HUES64 (cell line): ENCODE results near the gene RGSL1. TPM values are rescaled to one million over a fixed set of nuclear protein-coding genes. Genes with fewer than 3 reads are reported as not detected.

ENCODE experiments used
- H3K27ac ChIP-seq: 2 replicates; pipeline ENCODE4 v1.7.0; 2013; ENCODE audit warnings: low read depth, low read length, inconsistent platforms
- H3K27me3 ChIP-seq: 2 replicates; pipeline ENCODE4 v1.6.1; 2013; ENCODE audit warnings: mild to moderate bottlenecking, low read length; ENCODE audit not compliant: insufficient read depth
- H3K36me3 ChIP-seq: 2 replicates; pipeline ENCODE4 v1.6.1; 2013; ENCODE audit warnings: mild to moderate bottlenecking, low read length; ENCODE audit not compliant: insufficient read depth
- H3K4me1 ChIP-seq: 2 replicates; pipeline ENCODE4 v1.6.1; 2013; ENCODE audit warnings: mild to moderate bottlenecking, low read length, moderate library complexity; ENCODE audit not compliant: insufficient read depth
- H3K4me3 ChIP-seq: 2 replicates; pipeline ENCODE4 v1.5.1; 2013; ENCODE audit warnings: mild to moderate bottlenecking, low read length, moderate library complexity
- H3K9ac ChIP-seq: 2 replicates; pipeline ENCODE4 v1.6.1; 2013; ENCODE audit warnings: mild to moderate bottlenecking, low read depth, low read length
- H3K9me3 ChIP-seq: 2 replicates; pipeline ENCODE4 v1.6.1; 2013; ENCODE audit warnings: low read depth, low read length; ENCODE audit not compliant: insufficient read depth
- WGBS: fragments of 150-250, 120-280 bp; methylation state at CpG from one replicate; pipeline ENCODE4 v1.1.7; 2013; ENCODE audit warnings: missing lambda C conversion rate; 5-methylcytosine and 5-hydroxymethylcytosine counted together
- polyA plus RNA-seq, 2 experiments: library from polyadenylated mRNA; stranded (reverse); fragments of 50-300 nt; gene quantifications; one replicate each; pipeline ENCODE4 v1.2.3, GENCODE V29; 2013

Gene RGSL1
- polyA plus RNA-seq (2013, experiment 1 of 2), result not detected
- not detected for polyA plus RNA-seq (2013, experiment 2 of 2)

GRCh38 chr1:182450087-182450486 lies at the start of gene RGSL1:
RGSL1 (plus strand) TSS chr1:182450146; CDS start chr1:182450166, 20 bp downstream.
- Histone ChIP-seq H3K27ac (no peak within 1 kb of the TSS), H3K4me3 (no peak within 1 kb of the TSS), H3K36me3 (no peaks in the 10 kb centered on the region), H3K9me3 (no peaks in the 10 kb centered on the region), H3K27me3 (no peaks in the 10 kb centered on the region), H3K9ac (no peak within 1 kb of the TSS), H3K4me1 (peaks cover 5% of the 10 kb centered on the region; the same call in 1 of the 2 replicates)

- Histone ChIP-seq H3K27ac (no peak within 1 kb of the TSS), H3K9ac (no peak within 1 kb of the TSS), H3K4me3 (no peak within 1 kb of the TSS), H3K9me3 (no peaks in the 10 kb centered on the region), H3K4me1 (peaks cover 13% of the 10 kb centered on the region; the same call in 1 of the 2 replicates), H3K27me3 (no peaks in the 10 kb centered on the region), H3K36me3 (no peaks in the 10 kb centered on the region)
- WGBS, result 95% methylated on average over 4 of the region's 4 CpGs
Measured at GRCh38 chr1:182400567-182400966, 49.4 kb upstream of the RGSL1 start, which contains the start of gene TEDDM1. TEDDM1 (minus strand) TSS chr1:182400667; CDS start chr1:182400485, 182 bp downstream.

- H3K4me1 ChIP-seq, result no peaks in the 10 kb centered on the region
- no peaks in the 10 kb centered on the region for H3K36me3 ChIP-seq
- H3K27me3 ChIP-seq, result no peaks in the 10 kb centered on the region
- no peak overlapping the region for H3K4me3 ChIP-seq
- no peak overlapping the region for H3K9ac ChIP-seq
- H3K27ac ChIP-seq, result no peak overlapping the region
- no peaks in the 10 kb centered on the region for H3K9me3 ChIP-seq
- WGBS, result 78% methylated on average over 1 of the region's 1 CpG
Measured at GRCh38 chr1:182404781-182405180, 45.2 kb upstream of the RGSL1 start.

GRCh38 chr1:182405578-182405977 lies 44.4 kb upstream of the RGSL1 start:
- Histone ChIP-seq H3K9me3 (no peaks in the 10 kb centered on the region), H3K4me3 (no peak overlapping the region), H3K4me1 (no peaks in the 10 kb centered on the region), H3K36me3 (no peaks in the 10 kb centered on the region), H3K27ac (no peak overlapping the region), H3K9ac (no peak overlapping the region), H3K27me3 (no peaks in the 10 kb centered on the region)
- WGBS, result 94% methylated on average over 1 of the region's 1 CpG

- H3K9ac ChIP-seq, result no peak overlapping the region
- H3K9me3 ChIP-seq, result no peaks in the 10 kb centered on the region
- no peaks in the 10 kb centered on the region for H3K27me3 ChIP-seq
- H3K4me3 ChIP-seq, result no peak overlapping the region
- no peaks in the 10 kb centered on the region for H3K4me1 ChIP-seq
- H3K27ac ChIP-seq, result no peak overlapping the region
- WGBS, result no CpG with 5 or more reads among the region's 1 CpG
- H3K36me3 ChIP-seq, result no peaks in the 10 kb centered on the region
Measured at GRCh38 chr1:182406012-182406411, 43.9 kb upstream of the RGSL1 start.

- Histone ChIP-seq H3K27ac (no peak overlapping the region), H3K4me1 (no peaks in the 10 kb centered on the region), H3K36me3 (no peaks in the 10 kb centered on the region), H3K27me3 (no peaks in the 10 kb centered on the region), H3K9ac (no peak overlapping the region), H3K4me3 (no peak overlapping the region), H3K9me3 (no peaks in the 10 kb centered on the region)
- 87% methylated on average over 3 of the region's 3 CpGs for WGBS
Measured at GRCh38 chr1:182407724-182408123, 42.2 kb upstream of the RGSL1 start.

GRCh38 chr1:182408435-182409075 lies 41.4 kb upstream of the RGSL1 start:
- Histone ChIP-seq H3K27ac (no peak overlapping the region), H3K9ac (no peak overlapping the region), H3K9me3 (no peaks in the 10 kb centered on the region), H3K4me3 (no peak overlapping the region), H3K27me3 (no peaks in the 10 kb centered on the region), H3K36me3 (no peaks in the 10 kb centered on the region), H3K4me1 (no peaks in the 10 kb centered on the region)
- WGBS, result 74% methylated on average over 3 of the region's 3 CpGs

GRCh38 chr1:182410138-182410537 lies 39.8 kb upstream of the RGSL1 start:
- H3K36me3 ChIP-seq, result no peaks in the 10 kb centered on the region

GRCh38 chr1:182410620-182411273 lies 39.2 kb upstream of the RGSL1 start:
- no peaks in the 10 kb centered on the region for H3K27me3 ChIP-seq
- WGBS, result 95% methylated on average over 1 of the region's 1 CpG
- H3K9me3 ChIP-seq, result no peaks in the 10 kb centered on the region
- H3K36me3 ChIP-seq, result no peaks in the 10 kb centered on the region
- no peak overlapping the region for H3K27ac ChIP-seq
- H3K9ac ChIP-seq, result no peak overlapping the region
- H3K4me1 ChIP-seq, result no peaks in the 10 kb centered on the region
- no peak overlapping the region for H3K4me3 ChIP-seq

More at GRCh38 chr1:182410138-182410537, 39.8 kb upstream of the RGSL1 start:
- Histone ChIP-seq H3K4me1 (no peaks in the 10 kb centered on the region), H3K4me3 (no peak overlapping the region), H3K27me3 (no peaks in the 10 kb centered on the region), H3K9ac (no peak overlapping the region), H3K27ac (no peak overlapping the region), H3K9me3 (no peaks in the 10 kb centered on the region)
- WGBS, result 85% methylated on average over 4 of the region's 4 CpGs

- no peak overlapping the region for H3K9ac ChIP-seq
- no peaks in the 10 kb centered on the region for H3K27me3 ChIP-seq
- WGBS, result 96% methylated on average over 3 of the region's 3 CpGs
- no peak overlapping the region for H3K4me3 ChIP-seq
- no peaks in the 10 kb centered on the region for H3K4me1 ChIP-seq
- no peaks in the 10 kb centered on the region for H3K36me3 ChIP-seq
- H3K27ac ChIP-seq, result no peak overlapping the region
- H3K9me3 ChIP-seq, result no peaks in the 10 kb centered on the region
Measured at GRCh38 chr1:182413486-182413885, 36.5 kb upstream of the RGSL1 start.

GRCh38 chr1:182413969-182414368 lies 36.0 kb upstream of the RGSL1 start:
- H3K36me3 ChIP-seq, result no peaks in the 10 kb centered on the region
- H3K9me3 ChIP-seq, result no peaks in the 10 kb centered on the region
- no peaks in the 10 kb centered on the region for H3K27me3 ChIP-seq
- H3K27ac ChIP-seq, result no peak overlapping the region
- no peaks in the 10 kb centered on the region for H3K4me1 ChIP-seq
- 92% methylated on average over 6 of the region's 6 CpGs for WGBS
- H3K9ac ChIP-seq, result no peak overlapping the region
- H3K4me3 ChIP-seq, result no peak overlapping the region
